Spleen (tissue), 7 donors: ENCODE data around the gene PRICKLE3.

Experiments used
- CTCF ChIP-seq, 11 experiments: fragments of 200-600 bp in 7 of 11; fragments of 450-650 bp in 4 of 11; sonication (generic) in 4 of 11; IDR thresholded peaks in 8 of 11; conservative IDR thresholded peaks in 3 of 11; 1 replicate in 7 of 11; 2 replicates in 4 of 11; pipeline versions ENCODE4 v1.4.0 to v1.8.0; 2016 to 2021; ENCODE audit warnings: antibody characterized with exemption in 11 of 11, inconsistent platforms in 4 of 11, mild to moderate bottlenecking in 1 of 11
- POLR2A ChIP-seq, 3 donors: fragments of 450-650 bp; IDR thresholded peaks; one replicate each; pipeline ENCODE4 v1.5.1; 2017; ENCODE audit warnings: antibody characterized with exemption in 3 of 3, mild to moderate bottlenecking in 1 of 3
- POLR2AphosphoS5 ChIP-seq, 3 donors: sonication (generic); formaldehyde crosslinking; IDR thresholded peaks; one replicate each; pipeline ENCODE4 v1.5.1; 2017; ENCODE audit warnings: antibody characterized with exemption in 3 of 3
- donor health status: DM: no; HTN: no; CAD: no; lungs with moderate emphysema.
- donor health status: DM: no; HTN: no; CAD: no.
- donor health status: DM: no; HTN: no; CAD: no.

GRCh38 chrX:49155243-49155899 lies 30.8 kb downstream of the PRICKLE3 start:
- TF ChIP-seq CTCF (IDR thresholded peaks at IDR 0.05 in 8 of 11, conservative IDR thresholded peaks at IDR 0.05 in 3 of 11) (no peak), POLR2A (IDR thresholded peaks at IDR 0.05) (no peak), POLR2AphosphoS5 (IDR thresholded peaks at IDR 0.05) (no peak)
